NCI-H146 (cell line): ENCODE results near the gene PREX1.
A peak's percentile ranks its signal among the peaks of the same experiment; 100 is the strongest.
"Not testable (repeated sequence)": the region's sequence is repeated elsewhere in the genome, so short reads cannot be mapped to it uniquely, and the experiment has no call there.

Experiments used
- DNase-seq: peaks from one replicate; lab custom pipeline; 2025; lab: John Stamatoyannopoulos, UW

Gene PREX1, protein sequence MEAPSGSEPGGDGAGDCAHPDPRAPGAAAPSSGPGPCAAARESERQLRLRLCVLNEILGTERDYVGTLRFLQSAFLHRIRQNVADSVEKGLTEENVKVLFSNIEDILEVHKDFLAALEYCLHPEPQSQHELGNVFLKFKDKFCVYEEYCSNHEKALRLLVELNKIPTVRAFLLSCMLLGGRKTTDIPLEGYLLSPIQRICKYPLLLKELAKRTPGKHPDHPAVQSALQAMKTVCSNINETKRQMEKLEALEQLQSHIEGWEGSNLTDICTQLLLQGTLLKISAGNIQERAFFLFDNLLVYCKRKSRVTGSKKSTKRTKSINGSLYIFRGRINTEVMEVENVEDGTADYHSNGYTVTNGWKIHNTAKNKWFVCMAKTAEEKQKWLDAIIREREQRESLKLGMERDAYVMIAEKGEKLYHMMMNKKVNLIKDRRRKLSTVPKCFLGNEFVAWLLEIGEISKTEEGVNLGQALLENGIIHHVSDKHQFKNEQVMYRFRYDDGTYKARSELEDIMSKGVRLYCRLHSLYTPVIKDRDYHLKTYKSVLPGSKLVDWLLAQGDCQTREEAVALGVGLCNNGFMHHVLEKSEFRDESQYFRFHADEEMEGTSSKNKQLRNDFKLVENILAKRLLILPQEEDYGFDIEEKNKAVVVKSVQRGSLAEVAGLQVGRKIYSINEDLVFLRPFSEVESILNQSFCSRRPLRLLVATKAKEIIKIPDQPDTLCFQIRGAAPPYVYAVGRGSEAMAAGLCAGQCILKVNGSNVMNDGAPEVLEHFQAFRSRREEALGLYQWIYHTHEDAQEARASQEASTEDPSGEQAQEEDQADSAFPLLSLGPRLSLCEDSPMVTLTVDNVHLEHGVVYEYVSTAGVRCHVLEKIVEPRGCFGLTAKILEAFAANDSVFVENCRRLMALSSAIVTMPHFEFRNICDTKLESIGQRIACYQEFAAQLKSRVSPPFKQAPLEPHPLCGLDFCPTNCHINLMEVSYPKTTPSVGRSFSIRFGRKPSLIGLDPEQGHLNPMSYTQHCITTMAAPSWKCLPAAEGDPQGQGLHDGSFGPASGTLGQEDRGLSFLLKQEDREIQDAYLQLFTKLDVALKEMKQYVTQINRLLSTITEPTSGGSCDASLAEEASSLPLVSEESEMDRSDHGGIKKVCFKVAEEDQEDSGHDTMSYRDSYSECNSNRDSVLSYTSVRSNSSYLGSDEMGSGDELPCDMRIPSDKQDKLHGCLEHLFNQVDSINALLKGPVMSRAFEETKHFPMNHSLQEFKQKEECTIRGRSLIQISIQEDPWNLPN (N-terminal part only)

DNA sequence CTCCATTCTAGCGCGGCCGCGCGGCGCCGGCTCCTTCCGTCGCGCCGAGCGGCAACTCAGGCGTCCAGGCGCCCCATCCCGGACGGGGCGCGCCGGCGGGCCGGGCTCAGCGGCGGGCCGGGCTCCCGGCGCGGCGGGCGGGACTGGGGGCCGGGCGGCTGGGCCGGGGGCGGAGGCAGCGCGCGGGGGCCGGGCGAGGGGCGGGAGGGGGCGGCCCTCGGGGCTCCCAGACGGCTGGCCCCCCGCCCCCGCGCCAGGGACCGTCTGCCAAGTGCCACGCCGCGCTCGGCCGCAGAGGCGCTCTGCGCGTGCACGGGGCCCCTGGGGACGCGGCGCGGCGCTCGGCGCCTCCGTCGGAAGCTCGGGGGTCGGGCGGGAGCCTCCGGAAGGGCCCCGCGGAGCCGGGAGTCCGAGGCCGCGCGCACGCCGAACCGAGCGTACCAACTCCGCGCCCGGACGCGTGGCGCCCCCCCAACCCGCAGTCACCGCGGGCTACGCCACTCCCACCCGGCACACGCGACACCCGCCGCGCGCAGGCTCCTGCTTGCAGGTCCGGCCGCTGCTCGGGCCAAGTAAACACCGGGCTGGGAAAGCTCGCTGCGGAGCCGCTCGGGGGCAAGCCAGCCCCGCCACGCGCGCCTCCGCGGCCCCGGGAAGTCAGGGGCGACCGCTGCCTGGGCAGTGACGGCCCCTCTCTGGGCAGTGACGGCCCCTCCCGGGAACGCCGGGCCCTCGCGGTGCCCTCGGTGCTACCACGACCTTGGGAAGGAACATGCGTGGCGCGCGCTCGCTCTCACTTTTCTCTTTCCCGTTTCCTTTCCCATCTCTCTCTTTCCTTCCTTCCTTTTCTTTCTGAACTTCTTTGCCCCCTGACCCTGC, at the start of gene PREX1:
Gene PREX1, minus strand, starts transcription at position 145 of the 879 bp plus-strand sequence. Its CDS starts 139 bp downstream, at position 6.
- peak; percentile 88 for DNase-seq

DNA sequence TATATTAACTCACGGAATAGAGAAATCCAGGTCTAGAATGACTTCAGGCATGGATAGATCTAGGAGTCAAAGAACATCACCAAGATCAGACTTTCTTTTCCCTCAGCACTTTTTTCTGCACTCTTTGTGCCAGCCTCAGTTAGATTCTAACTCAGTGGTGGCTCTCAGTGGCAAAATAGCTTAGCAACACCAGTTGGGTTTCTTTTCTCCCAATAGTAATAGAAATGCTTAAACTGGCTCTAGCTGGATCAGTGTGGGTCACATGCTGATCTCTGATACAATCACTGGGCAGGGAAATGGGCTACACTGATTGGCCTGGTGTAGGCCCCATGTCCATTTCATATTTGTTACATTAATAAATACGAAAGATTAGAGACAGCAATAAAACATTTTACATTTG, 49.5 kb upstream of the PREX1 start:
- no peak for DNase-seq

GRCh38 chr20:48875914-48876240, 48.1 kb upstream of the PREX1 start:
- no peak for DNase-seq

GRCh38 chr20:48875233-48875913, 47.6 kb upstream of the PREX1 start:
- no peak for DNase-seq

DNA sequence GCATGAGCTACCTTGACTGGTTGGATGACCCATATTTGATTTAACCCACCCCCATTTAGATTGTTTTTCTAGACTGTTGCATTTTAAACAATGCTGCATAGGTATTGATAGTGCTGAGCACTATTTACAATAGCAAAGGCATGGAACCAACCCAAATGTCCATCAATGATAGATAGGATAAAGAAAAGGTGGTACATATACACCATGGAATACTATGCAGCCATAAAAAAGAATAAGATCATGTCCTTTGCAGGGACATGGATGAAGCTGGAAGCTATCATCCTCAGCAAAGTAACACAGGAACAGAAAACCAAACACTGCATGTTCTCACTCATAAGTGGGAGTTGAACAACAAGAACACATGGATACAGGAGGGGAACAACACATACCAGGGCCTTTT, 41.6 kb upstream of the PREX1 start:
- DNase-seq = not testable (repeated sequence)

DNA sequence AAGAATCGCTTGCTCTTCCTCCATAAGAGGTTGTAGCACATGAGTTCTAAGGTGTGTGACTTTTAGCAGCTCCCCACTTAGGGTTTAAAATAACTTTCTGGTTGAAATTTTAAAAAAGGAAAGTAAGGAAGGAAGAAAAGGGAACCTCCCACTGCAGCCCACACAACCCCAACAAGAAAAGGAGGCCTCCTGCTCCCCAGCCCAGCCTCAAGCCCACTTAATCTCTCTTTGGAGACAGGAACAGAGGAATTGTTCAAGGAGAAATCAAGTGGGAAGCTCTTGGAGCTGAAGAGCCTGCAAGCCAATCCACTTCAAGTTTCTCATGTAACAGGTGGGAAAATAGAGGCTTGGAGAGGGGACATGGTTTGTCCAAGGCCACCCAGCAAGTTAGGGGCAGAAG, 39.1 kb upstream of the PREX1 start:
- no peak for DNase-seq

GRCh38 chr20:48864738-48865318, 37.0 kb upstream of the PREX1 start:
- no peak for DNase-seq

DNA sequence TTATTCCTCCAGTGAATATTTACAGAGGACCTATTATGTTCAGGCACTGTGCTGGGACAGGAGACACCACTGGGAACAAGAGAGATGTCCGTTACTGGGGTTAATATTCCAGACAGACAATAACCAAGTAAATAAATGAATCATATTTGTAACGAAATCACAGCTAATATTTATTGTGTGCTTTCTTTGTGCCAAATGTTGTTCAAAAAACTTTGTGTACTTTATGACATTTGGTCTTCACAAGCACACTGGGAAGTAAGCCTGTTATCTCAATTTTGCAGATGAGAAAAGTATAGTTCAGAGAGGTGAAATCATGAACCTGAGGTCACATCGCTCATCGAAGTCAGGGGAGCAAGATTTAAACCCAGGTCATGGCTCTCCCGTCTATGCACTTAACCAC, 36.5 kb upstream of the PREX1 start:
- no peak for DNase-seq

DNA sequence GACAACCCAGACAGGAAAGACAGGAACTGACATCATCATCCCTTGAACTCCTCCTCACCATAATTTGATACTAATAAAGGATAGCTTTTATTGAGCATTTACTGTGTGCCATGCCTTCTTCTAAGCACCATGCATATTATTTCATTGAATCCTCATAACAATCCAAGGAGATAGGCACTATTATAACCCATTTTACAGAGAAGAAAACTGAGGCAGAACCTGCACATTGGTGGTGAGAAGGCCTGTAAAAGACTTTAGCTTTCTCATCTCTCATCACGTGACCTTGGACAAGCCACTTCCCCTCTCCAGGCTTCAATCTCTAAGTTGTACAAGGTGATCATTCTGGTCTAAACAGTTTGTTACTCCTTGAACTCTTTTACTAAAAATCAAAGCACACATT, 34.5 kb upstream of the PREX1 start:
- no peak for DNase-seq

DNA sequence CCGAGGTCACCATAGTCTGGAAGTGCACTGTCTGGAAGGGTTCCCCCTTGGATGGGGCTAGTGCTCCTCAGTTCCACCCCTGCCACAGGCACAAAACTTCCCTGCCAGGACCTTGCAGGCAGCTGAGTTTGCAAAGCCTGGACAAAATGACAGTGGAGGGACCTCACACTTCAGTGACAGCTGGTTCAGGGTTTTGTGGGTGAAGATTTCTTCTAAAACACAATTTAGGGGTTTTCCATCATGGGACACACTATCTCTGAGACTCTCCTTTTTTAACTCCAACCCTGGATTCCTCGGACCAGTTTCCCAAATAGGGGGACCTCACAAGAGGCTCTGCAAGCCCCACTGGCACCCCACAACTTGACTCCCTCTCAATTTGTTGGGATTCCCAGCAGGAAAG, 33.6 kb upstream of the PREX1 start:
- DNase-seq = no peak

DNA sequence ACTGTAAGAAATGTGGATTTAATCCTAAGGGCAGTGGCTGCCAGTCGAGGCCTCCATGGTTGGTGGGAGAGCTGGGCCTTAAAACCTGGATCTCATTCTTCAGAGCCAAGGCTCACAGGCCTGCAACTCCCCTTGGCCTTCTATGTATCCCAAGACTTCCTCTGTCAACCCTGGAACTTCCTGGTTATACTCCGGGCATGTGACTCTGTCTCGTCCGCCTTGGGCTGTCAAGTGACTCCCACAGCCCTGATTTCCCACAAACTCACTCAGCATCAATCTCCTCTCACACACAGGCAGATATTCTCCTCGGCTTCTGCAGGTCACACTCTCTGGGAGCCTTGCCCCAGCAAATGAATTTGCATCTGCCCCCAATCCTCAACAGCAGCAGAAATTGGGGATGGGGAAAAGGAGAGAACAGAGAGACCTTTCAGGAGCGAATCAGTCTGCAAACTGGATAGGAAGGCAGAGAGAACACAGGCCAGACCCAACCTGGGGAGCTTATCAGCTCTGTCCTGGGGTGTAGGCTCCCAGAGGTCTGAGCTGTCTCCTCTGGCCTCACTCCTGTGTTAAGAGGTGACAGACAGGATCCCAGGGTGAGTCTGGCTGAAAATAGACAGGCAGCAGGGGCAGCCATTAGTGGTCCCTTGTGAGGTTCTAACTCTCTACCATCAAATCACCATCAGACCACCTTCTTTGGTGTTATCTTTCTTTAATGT, 30.4 kb upstream of the PREX1 start:
- no peak for DNase-seq

GRCh38 chr20:48856130-48856529, 28.3 kb upstream of the PREX1 start:
- DNase-seq = no peak

DNA sequence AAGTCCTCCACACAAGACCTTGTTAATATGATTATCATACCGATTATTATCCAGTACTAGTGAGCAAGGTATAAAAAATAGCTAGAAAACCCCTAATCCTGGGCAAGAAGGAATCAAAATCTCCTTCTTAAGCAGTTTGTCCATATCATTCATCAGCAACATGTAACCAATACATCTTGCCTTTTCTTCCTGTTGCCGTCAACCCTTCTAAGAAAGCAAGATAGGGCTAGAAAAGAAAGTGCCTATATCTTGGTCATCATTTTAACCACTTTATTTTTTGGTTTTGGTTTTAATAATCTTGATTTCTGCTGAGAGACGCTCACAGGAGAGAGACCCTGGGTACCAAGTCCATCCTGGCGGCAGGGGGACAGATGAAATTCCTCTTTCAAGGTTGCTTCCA, 27.2 kb upstream of the PREX1 start:
- no peak for DNase-seq

DNA sequence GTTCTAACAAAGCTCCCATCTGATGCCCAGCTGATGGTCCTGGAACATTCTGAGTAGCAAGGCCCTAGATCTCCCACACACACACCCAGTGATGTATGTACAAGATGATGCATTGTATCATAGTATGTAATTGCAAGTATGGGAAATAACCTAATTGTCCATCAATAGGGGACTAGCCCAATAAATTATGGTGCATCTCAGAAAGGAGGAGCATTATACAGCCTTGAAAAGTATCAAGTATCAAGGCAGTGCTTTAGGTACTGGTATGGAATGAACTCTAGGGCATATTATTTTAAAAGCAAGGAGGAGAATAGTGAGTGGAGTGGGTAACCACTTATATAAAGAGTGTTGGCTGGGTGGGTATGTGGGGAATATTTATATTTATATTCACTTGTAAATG, 24.8 kb upstream of the PREX1 start:
- no peak for DNase-seq

DNA sequence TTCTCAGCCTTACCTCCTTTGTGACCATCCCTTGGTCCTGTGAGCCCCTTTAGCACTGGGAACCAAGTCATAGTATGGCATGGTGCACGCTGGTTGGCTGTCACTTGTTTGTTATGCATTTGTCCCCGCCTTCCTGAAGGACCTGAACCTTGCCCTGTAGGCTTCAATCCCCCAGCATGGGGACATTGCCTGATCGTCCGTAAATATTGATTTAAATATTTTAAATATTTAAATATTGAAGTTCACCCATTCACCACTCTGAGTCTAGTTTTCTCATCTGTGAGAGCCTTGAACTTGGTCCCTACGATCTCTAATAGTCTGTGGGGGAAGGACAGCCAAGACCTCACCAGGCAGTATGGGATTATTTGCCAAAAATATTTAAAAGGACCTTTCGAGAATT, 23.8 kb upstream of the PREX1 start:
- no peak for DNase-seq

DNA sequence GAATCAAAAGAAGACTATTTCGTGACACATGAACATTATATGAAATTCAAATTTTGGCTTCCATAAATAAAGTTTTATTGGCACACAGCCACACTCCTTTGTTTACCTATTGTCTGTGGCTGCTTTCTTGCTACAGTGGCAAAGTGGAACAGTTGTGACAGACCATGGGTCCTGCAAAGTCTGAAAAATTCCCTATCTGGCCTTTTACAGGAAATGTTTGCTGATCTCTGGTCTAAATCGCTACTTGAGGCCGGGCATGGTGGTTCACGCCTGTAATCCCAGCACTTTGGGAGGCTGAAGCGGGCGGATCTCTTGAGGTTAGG, 23.1 kb upstream of the PREX1 start:
- DNase-seq = no peak

- DNase-seq = peak; percentile 62
Measured at GRCh38 chr20:48850257-48850976, 22.6 kb upstream of the PREX1 start.

- DNase-seq = no peak
Measured at GRCh38 chr20:48849779-48850178, 22.0 kb upstream of the PREX1 start.

DNA sequence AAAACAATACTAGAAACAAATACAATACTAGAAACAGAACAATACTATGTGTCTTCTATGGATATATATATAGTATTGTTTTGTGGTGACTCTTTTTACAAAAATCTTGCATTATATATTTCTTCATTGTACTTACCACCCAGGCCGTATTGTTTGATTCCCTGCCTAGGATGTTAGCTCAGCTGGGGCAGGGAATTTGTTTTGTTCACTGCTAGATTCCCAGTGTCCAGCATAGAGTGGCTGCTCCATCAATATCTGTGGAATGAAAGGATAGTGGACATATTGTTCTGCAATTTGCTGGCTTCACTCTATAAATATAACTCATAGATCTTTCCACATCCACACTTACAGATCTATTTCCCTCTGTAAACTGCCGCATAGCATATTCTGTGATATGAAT, 21.5 kb upstream of the PREX1 start:
- DNase-seq = peak; percentile 39
